K562 (cell line): Measurements from ENCODE around the gene UNC45A. TPM values are rescaled to one million over a fixed set of nuclear protein-coding genes. Genes with fewer than 3 reads are reported as not detected.

Experiments used
- ATAC-seq: fragments of 200-7000 bp; cut with Tn5 transposase; 3 replicates; pipeline ENCODE4 v1.9.1; 2020; ENCODE audit warnings: moderate library complexity
- BruUV-seq: library from RNA; stranded (reverse); fragments of 400-500 nt; replicated peaks from 2 replicates; lab custom pipeline; 2021; lab: Mats Ljungman, UMichigan
- CTCF ChIA-PET: fragments of 300-600 bp; formaldehyde crosslinking; extraction: SDS; loops from one replicate; lab custom pipeline; 2021; ENCODE audit warnings: low intra/inter-chr PET ratio; lab: Yijun Ruan, JAX
- POLR2A ChIA-PET: fragments of 300-600, 350-650 bp; sonication (Branson Sonifier 250); formaldehyde crosslinking; extraction: SDS; loops from one replicate; lab custom pipeline; 2021; ENCODE audit warnings: antibody characterized with exemption, inconsistent platforms; lab: Yijun Ruan, JAX
- DNase-seq, 4 experiments: peaks; one replicate each; pipeline versions ENCODE4 v3.0.0 to v3.0.0-alpha.2; 2011 to 2018; ENCODE audit warnings: low spot score in 3 of 4, mixed read lengths in 3 of 4; ENCODE audit errors: extremely low read depth in 1 of 4
- FAIRE-seq: peaks from 2 replicates; lab custom pipeline; 2011; peaks lifted over from hg19 to GRCh38; lab: Jason Lieb, UNC
- H2AFZ ChIP-seq: 2 replicates; pipeline ENCODE4 v1.6.0; 2011; ENCODE audit warnings: low read depth, low read length, control low read depth, inconsistent platforms
- H3K27ac ChIP-seq: fragments of 200-600 bp; 3 replicates; pipeline ENCODE4 v1.8.0; 2011; ENCODE audit warnings: low read depth, mild to moderate bottlenecking, control low read depth, inconsistent platforms, low read length, moderate library complexity, mixed read lengths; ENCODE audit errors: extremely low read depth
- H3K27me3 ChIP-seq, 2 experiments: fragments of 300-600 bp in 1 of 2; 2 replicates in 1 of 2; 3 replicates in 1 of 2; pipeline versions ENCODE4 v1.6.0 to v1.8.0; 2011; ENCODE audit warnings: inconsistent platforms in 2 of 2, low read length in 2 of 2, mild to moderate bottlenecking in 1 of 2, mixed read lengths in 1 of 2, moderate library complexity in 1 of 2; ENCODE audit not compliant: control insufficient read depth in 2 of 2, insufficient read depth in 2 of 2
- H3K36me3 ChIP-seq: fragments of 300-600 bp; 3 replicates; pipeline ENCODE4 v1.8.0; 2011; ENCODE audit warnings: mild to moderate bottlenecking, low read length, inconsistent platforms; ENCODE audit not compliant: control insufficient read depth, insufficient read depth
- H3K4me1 ChIP-seq, 2 experiments: fragments of 200-600 bp in 1 of 2; replicated peaks in 1 of 2; 2 replicates in 1 of 2; 3 replicates in 1 of 2; pipeline versions ENCODE4 v1.5.1 to v1.8.0; 2011; ENCODE audit warnings: inconsistent platforms in 2 of 2, low read length in 2 of 2, mild to moderate bottlenecking in 1 of 2, mixed read lengths in 1 of 2, moderate library complexity in 1 of 2; ENCODE audit not compliant: control insufficient read depth in 2 of 2, insufficient read depth in 2 of 2
- H3K4me2 ChIP-seq: 2 replicates; pipeline ENCODE4 v1.6.1; 2011; ENCODE audit warnings: low read length, control low read depth, inconsistent platforms, mixed read lengths; ENCODE audit not compliant: insufficient read depth
- H3K4me3 ChIP-seq: fragments of 200-600 bp; sonication (generic), shearing (Covaris generic); 2 replicates; pipeline ENCODE4 v1.5.1; 2016; ENCODE audit warnings: control low read depth, inconsistent platforms
- H3K79me2 ChIP-seq: fragments of 200-600 bp; 3 replicates; pipeline ENCODE4 v1.8.0; 2011; ENCODE audit warnings: low read length, inconsistent platforms; ENCODE audit not compliant: control insufficient read depth, insufficient read depth
- H3K9ac ChIP-seq, 2 experiments: 2 replicates each; pipeline versions ENCODE4 v1.6.0 to v1.6.1; 2011; ENCODE audit warnings: low read depth in 2 of 2, low read length in 2 of 2, control low read depth in 1 of 2, inconsistent platforms in 1 of 2, mild to moderate bottlenecking in 1 of 2, mixed read lengths in 1 of 2; ENCODE audit not compliant: insufficient read depth in 1 of 2
- H3K9me1 ChIP-seq: one replicate; pipeline ENCODE4 v1.6.0; 2011; ENCODE audit warnings: inconsistent platforms, mild to moderate bottlenecking, low read length, moderate library complexity; ENCODE audit not compliant: control insufficient read depth, insufficient read depth
- H3K9me3 ChIP-seq: replicated peaks from 2 replicates; pipeline ENCODE4 v1.5.1; 2011; ENCODE audit warnings: low read depth, low read length, inconsistent platforms; ENCODE audit not compliant: control insufficient read depth, insufficient read depth
- H4K20me1 ChIP-seq: replicated peaks from 2 replicates; pipeline ENCODE4 v1.6.1; 2011; ENCODE audit warnings: low read length, inconsistent platforms, mixed read lengths; ENCODE audit not compliant: control insufficient read depth, insufficient read depth
- ETV5 ChIP-seq: sonication (generic); formaldehyde crosslinking; IDR thresholded peaks from 2 replicates; pipeline ENCODE4 v1.4.0; 2020; ENCODE audit warnings: low read depth, mild to moderate bottlenecking, missing genetic modification reagents
- POLR3G ChIP-seq: IDR thresholded peaks from 2 replicates; pipeline ENCODE4 v1.6.1; 2011; ENCODE audit not compliant: insufficient read length, insufficient replicate concordance; ENCODE audit errors: extremely low read depth
- ZC3H8 ChIP-seq: fragments of 450-650 bp; IDR thresholded peaks from 2 replicates; pipeline ENCODE4 v1.6.1; 2017
- WGBS: fragments of 100-300 bp; shearing (Covaris generic); methylation state at CpG from one replicate; pipeline ENCODE4 v1.1.6; 2016; ENCODE audit warnings: low coverage, mixed read lengths; ENCODE audit not compliant: insufficient coverage; ENCODE audit errors: missing lambda C conversion rate; 5-methylcytosine and 5-hydroxymethylcytosine counted together
- in situ Hi-C: fragments of 300-500 bp; cut with MboI; formaldehyde crosslinking; loops from 4 replicates; pipeline ENCODE4 v1.15.0; 2018; ENCODE audit warnings: inconsistent platforms, mixed read lengths
- intact Hi-C: fragments of 100-400 bp; cut with micrococcal nuclease; formaldehyde crosslinking; loops from 2 replicates; pipeline ENCODE4 v1.14.2; 2022
- polyA plus RNA-seq, 8 experiments: library from polyadenylated mRNA; depleted of rRNA in 4 of 8; stranded (reverse) in 5 of 8; unstranded in 3 of 8; fragments of >200 nt; fragmentation: Nextera tagmentation in 2 of 8; fragmentation: Illumina TruSeq in 1 of 8; extraction: Ambion mirVana in 2 of 8; extraction: Trizol in 1 of 8; gene quantifications; 2 replicates each; pipeline versions ENCODE4 v1.2.1 to v1.2.3, GENCODE V29; 2011 to 2014; ENCODE audit warnings: inconsistent platforms in 1 of 8, missing spikeins in 1 of 8
- total RNA-seq, 7 experiments: library from RNA; depleted of rRNA in 6 of 7; stranded (reverse); fragments of >200 nt in 6 of 7; fragmentation: Illumina TruSeq in 2 of 7; extraction: Trizol in 2 of 7; gene quantifications; 2 replicates each; pipeline versions ENCODE4 v1.2.1 to v1.2.3, GENCODE V29; 2011 to 2021; ENCODE audit warnings: low replicate concordance in 1 of 7
- TF ChIP-seq, protein P1 (sequence below), 2 experiments: IDR thresholded peaks; 2 replicates each; pipeline ENCODE4 v1.6.1; 2012; ENCODE audit warnings: improper control_type of control experiment in 2 of 2, low read depth in 2 of 2, low read length in 2 of 2, borderline replicate concordance in 1 of 2
- TF ChIP-seq, protein P2 (sequence below): fragments of 450-650 bp; IDR thresholded peaks from 2 replicates; pipeline ENCODE4 v1.6.1; 2016; ENCODE audit warnings: borderline replicate concordance
- TF ChIP-seq, protein P3 (sequence below): sonication (generic); formaldehyde crosslinking; IDR thresholded peaks from 2 replicates; pipeline ENCODE4 v1.9.0; 2022; ENCODE audit warnings: mild to moderate bottlenecking, missing genetic modification reagents

The UNC45A gene
- total and polyA plus RNA-seq, 9 of the 15 experiments (the other 6 are each of a cell fraction or from before 2014, with no cell fraction given): 22.4 to 79.3 (median 43.7) TPM

DNA sequence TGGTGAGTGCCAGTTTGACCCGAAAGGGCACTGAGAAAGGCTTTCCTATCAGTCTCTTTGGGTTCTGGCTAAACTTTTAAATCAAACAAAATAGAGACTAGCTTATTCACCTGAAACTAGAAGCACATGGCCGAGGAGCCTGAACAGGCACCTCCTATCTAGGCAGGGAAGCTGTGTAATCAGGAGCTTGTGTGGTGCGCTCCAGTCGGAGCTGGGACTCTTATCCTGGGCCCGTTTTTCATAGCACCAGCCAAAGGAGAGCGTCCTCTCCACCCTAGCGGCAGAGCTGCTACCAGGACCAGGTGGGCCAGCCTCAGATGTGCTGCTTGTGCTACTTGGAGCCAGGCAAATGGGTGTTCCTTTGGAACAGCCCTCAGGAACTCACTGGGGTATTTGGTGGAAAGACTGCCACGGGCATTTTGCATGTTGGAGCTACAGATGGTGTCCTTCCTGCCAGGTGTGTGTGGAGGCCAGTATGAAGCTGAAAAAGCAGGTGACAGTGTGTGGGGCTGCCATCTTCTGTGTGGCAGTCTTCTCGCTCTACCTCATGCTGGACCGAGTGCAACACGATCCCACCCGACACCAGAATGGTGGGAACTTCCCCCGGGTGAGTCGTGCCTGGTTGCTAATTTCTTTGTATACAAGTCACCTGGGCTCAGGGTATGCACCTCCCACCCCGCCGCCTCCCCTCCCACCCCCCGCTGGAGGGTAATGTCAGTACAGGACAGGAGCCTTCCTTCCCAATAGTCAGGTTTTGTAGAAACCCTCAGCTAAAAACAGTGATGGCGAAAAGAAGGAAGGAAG, 31.1 kb upstream of the UNC45A start:
- CTCF ChIA-PET: interaction anchor here (0.6 to 0.8 kb wide), 2 partner anchors 31 to 255 kb away, joined by 3 read pairs; no protein-coding TSS in a partner anchor
- POLR2A ChIA-PET: interaction anchor here (0.6 to 7.0 kb wide), 12 partner anchors 8 to 372 kb away, joined by 3 to 70 read pairs (median 8); partner anchors contain the start of genes HDDC3 and UNC45A
- Histone ChIP-seq H3K9ac (peak overlapping the region; percentile 86 to 99), H2AFZ (peak overlapping the region; percentile 23; the same call in 1 of the 2 replicates), H3K4me2 (peak overlapping the region; percentile 93), H4K20me1 (no peaks in the 10 kb centered on the region), H3K79me2 (peaks cover 52% of the 10 kb centered on the region), H3K27ac (peak overlapping the region; percentile 84), H3K4me1 (peaks cover 25 to 69% of the 10 kb centered on the region in 2 experiments; a peak in 4 of 5 replicates), H3K4me3 (peak overlapping the region; percentile 69), H3K9me1 (peaks cover 4% of the 10 kb centered on the region), H3K9me3 (no peaks in the 10 kb centered on the region), H3K27me3 (no peaks in the 10 kb centered on the region), H3K36me3 (peaks cover 45% of the 10 kb centered on the region)
- DNase-seq (peak; percentile 38 to 80 (median 60)), FAIRE-seq (peak; percentile 85), ATAC-seq (peak; percentile 72)
- BruUV-seq: TSS peak; percentile 59
- intact Hi-C loops: no loop called here
- in situ Hi-C loops: no loop called here
- 6% methylated on average over 13 of the region's 18 CpGs for WGBS
- TF ChIP-seq, protein P1, sequence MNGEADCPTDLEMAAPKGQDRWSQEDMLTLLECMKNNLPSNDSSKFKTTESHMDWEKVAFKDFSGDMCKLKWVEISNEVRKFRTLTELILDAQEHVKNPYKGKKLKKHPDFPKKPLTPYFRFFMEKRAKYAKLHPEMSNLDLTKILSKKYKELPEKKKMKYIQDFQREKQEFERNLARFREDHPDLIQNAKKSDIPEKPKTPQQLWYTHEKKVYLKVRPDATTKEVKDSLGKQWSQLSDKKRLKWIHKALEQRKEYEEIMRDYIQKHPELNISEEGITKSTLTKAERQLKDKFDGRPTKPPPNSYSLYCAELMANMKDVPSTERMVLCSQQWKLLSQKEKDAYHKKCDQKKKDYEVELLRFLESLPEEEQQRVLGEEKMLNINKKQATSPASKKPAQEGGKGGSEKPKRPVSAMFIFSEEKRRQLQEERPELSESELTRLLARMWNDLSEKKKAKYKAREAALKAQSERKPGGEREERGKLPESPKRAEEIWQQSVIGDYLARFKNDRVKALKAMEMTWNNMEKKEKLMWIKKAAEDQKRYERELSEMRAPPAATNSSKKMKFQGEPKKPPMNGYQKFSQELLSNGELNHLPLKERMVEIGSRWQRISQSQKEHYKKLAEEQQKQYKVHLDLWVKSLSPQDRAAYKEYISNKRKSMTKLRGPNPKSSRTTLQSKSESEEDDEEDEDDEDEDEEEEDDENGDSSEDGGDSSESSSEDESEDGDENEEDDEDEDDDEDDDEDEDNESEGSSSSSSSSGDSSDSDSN (IDR thresholded peaks at IDR 0.05; ENCODE audit: borderline replicate concordance in 1 of 2, low read depth in 2 of 2, low read length in 2 of 2): peak in 1 of 2 experiments; percentile 38; a peak in 2 of 4 replicates
- TF ChIP-seq, protein P2, sequence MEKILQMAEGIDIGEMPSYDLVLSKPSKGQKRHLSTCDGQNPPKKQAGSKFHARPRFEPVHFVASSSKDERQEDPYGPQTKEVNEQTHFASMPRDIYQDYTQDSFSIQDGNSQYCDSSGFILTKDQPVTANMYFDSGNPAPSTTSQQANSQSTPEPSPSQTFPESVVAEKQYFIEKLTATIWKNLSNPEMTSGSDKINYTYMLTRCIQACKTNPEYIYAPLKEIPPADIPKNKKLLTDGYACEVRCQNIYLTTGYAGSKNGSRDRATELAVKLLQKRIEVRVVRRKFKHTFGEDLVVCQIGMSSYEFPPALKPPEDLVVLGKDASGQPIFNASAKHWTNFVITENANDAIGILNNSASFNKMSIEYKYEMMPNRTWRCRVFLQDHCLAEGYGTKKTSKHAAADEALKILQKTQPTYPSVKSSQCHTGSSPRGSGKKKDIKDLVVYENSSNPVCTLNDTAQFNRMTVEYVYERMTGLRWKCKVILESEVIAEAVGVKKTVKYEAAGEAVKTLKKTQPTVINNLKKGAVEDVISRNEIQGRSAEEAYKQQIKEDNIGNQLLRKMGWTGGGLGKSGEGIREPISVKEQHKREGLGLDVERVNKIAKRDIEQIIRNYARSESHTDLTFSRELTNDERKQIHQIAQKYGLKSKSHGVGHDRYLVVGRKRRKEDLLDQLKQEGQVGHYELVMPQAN: 0 out of 2 replicates have a peak, but pooled peaks have one; percentile 10
- TF ChIP-seq, protein P3, sequence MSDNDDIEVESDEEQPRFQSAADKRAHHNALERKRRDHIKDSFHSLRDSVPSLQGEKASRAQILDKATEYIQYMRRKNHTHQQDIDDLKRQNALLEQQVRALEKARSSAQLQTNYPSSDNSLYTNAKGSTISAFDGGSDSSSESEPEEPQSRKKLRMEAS (CRISPR knock-in tag): peak; percentile 52
- TF ChIP-seq POLR3G: no peak
- no peak for TF ChIP-seq ZC3H8
- no peak for TF ChIP-seq ETV5 (CRISPR knock-in tag)
